Endothelial cell of umbilical vein (primary cell): ENCODE data around the gene CCDC40. TPM values are rescaled to one million over a fixed set of nuclear protein-coding genes. Genes with fewer than 3 reads are reported as not detected.

Experiments used
- BruUV-seq: library from RNA; stranded (reverse); fragments of 400-500 nt; replicated peaks from 2 replicates; lab custom pipeline; 2021; lab: Mats Ljungman, UMichigan
- CTCF ChIA-PET: fragments of 300-600, 350-600 bp; sonication (Branson Sonifier 250); formaldehyde crosslinking; loops from one replicate; lab custom pipeline; 2021; ENCODE audit warnings: antibody characterized with exemption, inconsistent platforms; lab: Charles Lee
- POLR2A ChIA-PET: fragments of 300-600, 350-600 bp; sonication (Branson Sonifier 250); formaldehyde crosslinking; loops from one replicate; lab custom pipeline; 2021; ENCODE audit warnings: antibody characterized with exemption, inconsistent platforms; lab: Charles Lee
- DNase-seq: peaks from one replicate; pipeline ENCODE4 v3.0.0-alpha.2; 2011; ENCODE audit warnings: low read depth, low spot score
- FAIRE-seq: peaks from 2 replicates; lab custom pipeline; 2011; peaks lifted over from hg19 to GRCh38; lab: Jason Lieb, UNC
- H2AFZ ChIP-seq: 2 replicates; pipeline ENCODE4 v1.6.0; 2012; ENCODE audit warnings: low read depth, low read length, control low read depth, inconsistent platforms
- H3K27ac ChIP-seq: 2 replicates; pipeline ENCODE4 v1.5.1; 2011; ENCODE audit warnings: low read depth, mild to moderate bottlenecking, control low read depth, low read length, moderate library complexity; ENCODE audit not compliant: insufficient read depth
- H3K27me3 ChIP-seq, 2 experiments: 2 replicates each; pipeline versions ENCODE4 v1.6.0 to v1.6.1; 2011; ENCODE audit warnings: low read length in 2 of 2, mixed read lengths in 1 of 2; ENCODE audit not compliant: control insufficient read depth in 2 of 2, insufficient read depth in 2 of 2
- H3K36me3 ChIP-seq, 2 experiments: 2 replicates in 1 of 2; 3 replicates in 1 of 2; pipeline ENCODE4 v1.5.1; 2011; ENCODE audit warnings: low read length in 2 of 2, mild to moderate bottlenecking in 1 of 2, moderate library complexity in 1 of 2; ENCODE audit not compliant: control insufficient read depth in 2 of 2, insufficient read depth in 2 of 2; ENCODE audit errors: extremely low read depth in 1 of 2
- H3K4me1 ChIP-seq: 3 replicates; pipeline ENCODE4 v1.5.1; 2011; ENCODE audit warnings: mild to moderate bottlenecking, low read length; ENCODE audit not compliant: control insufficient read depth, insufficient read depth; ENCODE audit errors: extremely low read depth
- H3K4me2 ChIP-seq: 2 replicates; pipeline ENCODE4 v1.6.1; 2011; ENCODE audit warnings: low read length, control low read depth, mixed read lengths; ENCODE audit not compliant: insufficient read depth
- H3K4me3 ChIP-seq, 3 experiments: fragments of 200-600 bp in 1 of 3; sonication (generic), shearing (Covaris generic) in 1 of 3; replicated peaks in 1 of 3; 2 replicates each; pipeline ENCODE4 v1.5.1; 2011 to 2016; ENCODE audit warnings: control low read depth in 3 of 3, low read length in 3 of 3, mild to moderate bottlenecking in 2 of 3, inconsistent platforms in 1 of 3, low read depth in 1 of 3, moderate library complexity in 1 of 3; ENCODE audit not compliant: insufficient read depth in 1 of 3
- H3K79me2 ChIP-seq: 2 replicates; pipeline ENCODE4 v1.6.0; 2012; ENCODE audit warnings: low read length, inconsistent platforms; ENCODE audit not compliant: control insufficient read depth, insufficient read depth
- H3K9ac ChIP-seq: replicated peaks from 2 replicates; pipeline ENCODE3; 2011; ENCODE audit warnings: low read length, control low read depth; ENCODE audit not compliant: insufficient read depth; ENCODE audit errors: extremely low read depth
- H3K9me1 ChIP-seq: replicated peaks from 3 replicates; pipeline ENCODE4 v1.6.0; 2011; ENCODE audit warnings: mild to moderate bottlenecking, low read length; ENCODE audit not compliant: control insufficient read depth, insufficient read depth; ENCODE audit errors: extremely low read depth
- H3K9me3 ChIP-seq: replicated peaks from 2 replicates; pipeline ENCODE4 v1.5.1; 2012; ENCODE audit warnings: low read length, inconsistent platforms; ENCODE audit not compliant: control insufficient read depth, insufficient read depth
- H4K20me1 ChIP-seq: replicated peaks from 2 replicates; pipeline ENCODE3; 2011; ENCODE audit warnings: mild to moderate bottlenecking, low read length; ENCODE audit not compliant: control insufficient read depth, insufficient read depth; ENCODE audit errors: extremely low read depth
- EZH2 ChIP-seq: IDR thresholded peaks from 2 replicates; pipeline ENCODE4 v1.6.1; 2012; ENCODE audit warnings: borderline replicate concordance, low read depth, mild to moderate bottlenecking, moderate library complexity, low read length, inconsistent platforms; ENCODE audit not compliant: severe bottlenecking
- FOS ChIP-seq: IDR thresholded peaks from 2 replicates; pipeline ENCODE4 v1.6.1; 2011; ENCODE audit warnings: mild to moderate bottlenecking, low read length, moderate library complexity, borderline replicate concordance; ENCODE audit not compliant: insufficient read depth
- GATA2 ChIP-seq: IDR thresholded peaks from 2 replicates; pipeline ENCODE4 v1.7.0; 2011; ENCODE audit warnings: low read depth, mild to moderate bottlenecking, moderate library complexity, mixed read lengths, low read length; ENCODE audit not compliant: insufficient read length, insufficient read depth
- JUN ChIP-seq: IDR thresholded peaks from 2 replicates; pipeline ENCODE4 v1.6.1; 2011; ENCODE audit warnings: borderline replicate concordance, low read depth; ENCODE audit not compliant: insufficient read length, insufficient read depth
- MYC ChIP-seq: IDR thresholded peaks from one replicate; pipeline ENCODE4 v1.6.1; 2011; ENCODE audit warnings: mild to moderate bottlenecking, low read depth, low read length
- POLR2A ChIP-seq: IDR thresholded peaks from 2 replicates; pipeline ENCODE4 v1.6.1; 2012; ENCODE audit warnings: low read depth, mild to moderate bottlenecking, control low read depth, low read length
- POLR2AphosphoS5 ChIP-seq: IDR thresholded peaks from 2 replicates; pipeline ENCODE4 v1.6.1; 2012; ENCODE audit warnings: low read depth, mild to moderate bottlenecking, control low read depth, low read length, moderate library complexity; ENCODE audit not compliant: insufficient read depth
- dilution Hi-C: fragments of 300-500 bp; cut with MboI; formaldehyde crosslinking; loops from one replicate; pipeline ENCODE4 v1.15.0; 2019; ENCODE audit warnings: low sequenced_read_pairs; ENCODE audit not compliant: extremely low pct_ligation_motif_present
- intact Hi-C: fragments of 100-400 bp; cut with micrococcal nuclease; formaldehyde crosslinking; loops from one replicate; pipeline ENCODE4 v1.10.0; 2022
- polyA plus RNA-seq, 4 experiments: library from polyadenylated mRNA; depleted of rRNA in 3 of 4; stranded (reverse) in 3 of 4; unstranded in 1 of 4; fragments of >200 nt; gene quantifications; 2 replicates each; pipeline versions ENCODE4 v1.2.1 to v1.2.3, GENCODE V29; 2011 to 2012; ENCODE audit warnings: missing spikeins in 1 of 4
- total RNA-seq: library from RNA; stranded (reverse); gene quantifications from 2 replicates; pipeline ENCODE4 v1.2.3, GENCODE V29; 2021
- TF ChIP-seq, protein P1 (sequence below), 2 donors: IDR thresholded peaks; 1 replicate in 1 of 2; 2 replicates in 1 of 2; pipeline ENCODE4 v1.5.1; 2011; ENCODE audit warnings: low read length in 2 of 2, mild to moderate bottlenecking in 2 of 2, moderate library complexity in 2 of 2, control low read depth in 1 of 2, inconsistent platforms in 1 of 2, low read depth in 1 of 2; ENCODE audit not compliant: insufficient read depth in 1 of 2; ENCODE audit errors: extremely low read depth in 1 of 2
- TF ChIP-seq, protein P2 (sequence below): IDR thresholded peaks from 2 replicates; pipeline ENCODE4 v1.6.1; 2011; ENCODE audit not compliant: insufficient read depth, insufficient read length

CCDC40 gene
- total and polyA plus RNA-seq, 2 donors (not counting 3 experiments of a cell fraction or from before 2014, with no cell fraction given): 1.4 to 5.5 TPM

DNA sequence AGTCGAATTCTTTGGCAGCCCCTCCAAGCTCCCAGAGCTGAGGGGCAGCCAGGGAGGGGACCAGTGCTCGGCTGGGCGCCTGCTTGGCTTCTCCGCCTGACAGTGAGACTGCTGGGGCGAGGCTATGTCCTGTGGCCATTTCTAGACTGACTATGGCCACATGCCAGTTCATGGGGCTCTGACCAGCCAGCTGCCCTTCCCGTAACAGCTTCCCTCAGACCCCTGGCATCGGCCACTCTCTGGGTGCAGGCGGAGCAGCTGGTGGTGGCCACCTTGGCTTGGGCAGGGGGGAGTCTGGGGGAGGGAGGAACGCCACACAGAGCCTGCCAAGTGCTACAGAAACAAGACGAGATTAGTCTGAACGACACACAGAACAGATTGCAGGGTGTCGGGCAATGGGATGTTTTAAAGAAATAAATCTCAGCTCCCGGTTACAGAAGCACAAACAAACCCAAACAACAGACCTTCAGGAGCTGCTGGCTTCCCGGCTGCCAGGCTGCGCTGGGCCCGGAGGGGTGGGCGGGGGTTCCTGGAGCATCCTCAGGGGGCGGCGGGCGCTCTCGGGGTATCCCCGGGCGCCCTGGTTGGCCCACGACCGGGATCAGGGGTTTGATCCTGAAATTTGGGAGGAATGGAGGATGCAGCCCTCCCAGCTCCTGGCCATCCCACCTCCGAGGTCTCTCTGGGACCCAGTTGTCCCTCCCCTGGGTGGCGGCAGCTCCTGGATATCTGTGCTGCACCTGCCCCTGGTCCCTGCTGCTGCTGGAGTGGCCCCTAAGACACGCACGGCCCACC lies 35.3 kb upstream of the CCDC40 start:
- BruUV-seq: no TSS peak
- H2AFZ ChIP-seq: no peak overlapping the region
- no peaks in the 10 kb centered on the region for H3K9me3 ChIP-seq
- H3K27me3 ChIP-seq: no peaks in the 10 kb centered on the region
- H3K9ac ChIP-seq: no peak overlapping the region
- no peaks in the 10 kb centered on the region for H3K4me1 ChIP-seq
- FAIRE-seq: no peak
- peaks cover 2 to 11% of the 10 kb centered on the region in 2 experiments for H3K36me3 ChIP-seq
- ChIA-PET POLR2A (no interaction called here), CTCF (interaction anchor here (0.6 kb wide), 2 partner anchors 205 to 1642 kb away, joined by 3 read pairs; no protein-coding TSS in a partner anchor)
- H4K20me1 ChIP-seq: no peaks in the 10 kb centered on the region
- TF ChIP-seq JUN: no peak
- no peak for TF ChIP-seq GATA2
- TF ChIP-seq EZH2: no peak
- TF ChIP-seq, protein P1, sequence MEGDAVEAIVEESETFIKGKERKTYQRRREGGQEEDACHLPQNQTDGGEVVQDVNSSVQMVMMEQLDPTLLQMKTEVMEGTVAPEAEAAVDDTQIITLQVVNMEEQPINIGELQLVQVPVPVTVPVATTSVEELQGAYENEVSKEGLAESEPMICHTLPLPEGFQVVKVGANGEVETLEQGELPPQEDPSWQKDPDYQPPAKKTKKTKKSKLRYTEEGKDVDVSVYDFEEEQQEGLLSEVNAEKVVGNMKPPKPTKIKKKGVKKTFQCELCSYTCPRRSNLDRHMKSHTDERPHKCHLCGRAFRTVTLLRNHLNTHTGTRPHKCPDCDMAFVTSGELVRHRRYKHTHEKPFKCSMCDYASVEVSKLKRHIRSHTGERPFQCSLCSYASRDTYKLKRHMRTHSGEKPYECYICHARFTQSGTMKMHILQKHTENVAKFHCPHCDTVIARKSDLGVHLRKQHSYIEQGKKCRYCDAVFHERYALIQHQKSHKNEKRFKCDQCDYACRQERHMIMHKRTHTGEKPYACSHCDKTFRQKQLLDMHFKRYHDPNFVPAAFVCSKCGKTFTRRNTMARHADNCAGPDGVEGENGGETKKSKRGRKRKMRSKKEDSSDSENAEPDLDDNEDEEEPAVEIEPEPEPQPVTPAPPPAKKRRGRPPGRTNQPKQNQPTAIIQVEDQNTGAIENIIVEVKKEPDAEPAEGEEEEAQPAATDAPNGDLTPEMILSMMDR (IDR thresholded peaks at IDR 0.05; ENCODE audit: extremely low read depth in 1 of 2, insufficient read depth in 1 of 2, low read depth in 1 of 2, low read length in 2 of 2): no peak
- TF ChIP-seq MYC: no peak
- TF ChIP-seq POLR2A: no peak
- no peak for TF ChIP-seq FOS
- TF ChIP-seq, protein P2, sequence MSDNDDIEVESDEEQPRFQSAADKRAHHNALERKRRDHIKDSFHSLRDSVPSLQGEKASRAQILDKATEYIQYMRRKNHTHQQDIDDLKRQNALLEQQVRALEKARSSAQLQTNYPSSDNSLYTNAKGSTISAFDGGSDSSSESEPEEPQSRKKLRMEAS: no peak
- no peak for TF ChIP-seq POLR2AphosphoS5
- no peaks in the 10 kb centered on the region for H3K79me2 ChIP-seq
- dilution Hi-C loops (no loop called here), intact Hi-C loops (no loop called here)
- no peaks in the 10 kb centered on the region for H3K9me1 ChIP-seq
- H3K27ac ChIP-seq: no peak overlapping the region
- no peak overlapping the region for H3K4me2 ChIP-seq
- no peak overlapping the region for H3K4me3 ChIP-seq
- no peak for DNase-seq
